HepG2 (cell line): ENCODE results near the gene HLF. TPM values are rescaled to one million over a fixed set of nuclear protein-coding genes. Genes with fewer than 3 reads are reported as not detected.
A peak's percentile ranks its signal among the peaks of the same experiment; 100 is the strongest.

Experiments
- AFF4 ChIP-seq: sonication (generic); formaldehyde crosslinking; IDR thresholded peaks from 2 replicates; pipeline ENCODE4 v1.4.0; 2020; ENCODE audit warnings: missing genetic modification reagents
- ATAD3A ChIP-seq: sonication (generic); formaldehyde crosslinking; IDR thresholded peaks from 2 replicates; pipeline ENCODE4 v1.4.0; 2020; ENCODE audit warnings: missing genetic modification reagents
- FOXA1 ChIP-seq, 2 experiments: fragments of 450-650 bp in 1 of 2; sonication (generic) in 1 of 2; formaldehyde crosslinking in 1 of 2; IDR thresholded peaks; 2 replicates each; pipeline versions ENCODE4 v1.4.0 to v1.6.1; 2016 to 2020; ENCODE audit warnings: missing genetic modification reagents in 1 of 2
- HNRNPH1 ChIP-seq: fragments of 200-400 bp; formaldehyde crosslinking; optimal IDR thresholded peaks from 2 replicates; pipeline ENCODE3; 2017; ENCODE audit warnings: mild to moderate bottlenecking, low read depth, low read length
- KDM2A ChIP-seq: sonication (generic); formaldehyde crosslinking; IDR thresholded peaks from 2 replicates; pipeline ENCODE4 v1.4.0; 2020; ENCODE audit warnings: low read depth, missing genetic modification reagents, borderline replicate concordance
- KLF13 ChIP-seq: sonication (generic); formaldehyde crosslinking; IDR thresholded peaks from 2 replicates; pipeline ENCODE4 v1.4.0; 2020; ENCODE audit warnings: mild to moderate bottlenecking, missing genetic modification reagents
- MED13 ChIP-seq: sonication (generic); formaldehyde crosslinking; IDR thresholded peaks from 2 replicates; pipeline ENCODE4 v1.5.0; 2020; ENCODE audit warnings: missing genetic modification reagents
- MIER3 ChIP-seq: IDR thresholded peaks from 2 replicates; pipeline ENCODE4 v1.6.1; 2016; ENCODE audit warnings: missing compliant biosample characterization, borderline replicate concordance
- RBAK ChIP-seq: sonication (generic); formaldehyde crosslinking; IDR thresholded peaks from 2 replicates; pipeline ENCODE4 v1.5.1; 2020; ENCODE audit warnings: mild to moderate bottlenecking, missing genetic modification reagents
- RELA ChIP-seq: sonication (generic); formaldehyde crosslinking; IDR thresholded peaks from 2 replicates; pipeline ENCODE4 v1.4.0; 2020; ENCODE audit warnings: missing genetic modification reagents
- REPIN1 ChIP-seq: sonication (generic); formaldehyde crosslinking; IDR thresholded peaks from 2 replicates; pipeline ENCODE4 v1.8.0; 2022; ENCODE audit warnings: missing genetic modification reagents, low read depth, mild to moderate bottlenecking, borderline replicate concordance
- RNF219 ChIP-seq: sonication (generic); formaldehyde crosslinking; IDR thresholded peaks from 2 replicates; pipeline ENCODE4 v1.5.0; 2020; ENCODE audit warnings: mild to moderate bottlenecking, missing genetic modification reagents
- SMAD9 ChIP-seq: sonication (generic); formaldehyde crosslinking; IDR thresholded peaks from 2 replicates; pipeline ENCODE4 v1.5.1; 2020; ENCODE audit warnings: mild to moderate bottlenecking, missing genetic modification reagents
- SUZ12 ChIP-seq: fragments of 150-350 bp; IDR thresholded peaks from 2 replicates; pipeline ENCODE4 v1.6.1; 2014; ENCODE audit warnings: low read depth, low read length
- TCF12 ChIP-seq, 2 experiments: fragments of 450-650 bp in 1 of 2; sonication (generic) in 1 of 2; formaldehyde crosslinking in 1 of 2; IDR thresholded peaks; 2 replicates each; pipeline versions ENCODE4 v1.6.1 to v1.8.0; 2017 to 2022; ENCODE audit warnings: antibody characterized with exemption in 1 of 2, mild to moderate bottlenecking in 1 of 2, missing genetic modification reagents in 1 of 2, moderate library complexity in 1 of 2
- ZFAT ChIP-seq: sonication (generic); formaldehyde crosslinking; conservative IDR thresholded peaks from 2 replicates; pipeline ENCODE4 v1.8.1; 2023; ENCODE audit warnings: missing genetic modification reagents, inconsistent platforms
- ZMYM4 ChIP-seq: sonication (generic); formaldehyde crosslinking; IDR thresholded peaks from 2 replicates; pipeline ENCODE4 v1.8.1; 2023; ENCODE audit warnings: mild to moderate bottlenecking, missing genetic modification reagents
- ZNF720 ChIP-seq: sonication (generic); formaldehyde crosslinking; IDR thresholded peaks from 2 replicates; pipeline ENCODE4 v1.4.0; 2020; ENCODE audit warnings: missing genetic modification reagents
- ZNF746 ChIP-seq: sonication (generic); formaldehyde crosslinking; IDR thresholded peaks from 2 replicates; pipeline ENCODE4 v1.8.0; 2022; ENCODE audit warnings: mild to moderate bottlenecking, missing genetic modification reagents
- ZNF777 ChIP-seq: sonication (generic); formaldehyde crosslinking; IDR thresholded peaks from 2 replicates; pipeline ENCODE4 v1.4.0; 2020; ENCODE audit warnings: missing genetic modification reagents
- ZNF782 ChIP-seq: sonication (generic); formaldehyde crosslinking; IDR thresholded peaks from 2 replicates; pipeline ENCODE4 v1.4.0; 2020; ENCODE audit warnings: missing genetic modification reagents, mild to moderate bottlenecking, borderline replicate concordance
- ZNF891 ChIP-seq: sonication (generic); formaldehyde crosslinking; IDR thresholded peaks from 2 replicates; pipeline ENCODE4 v1.5.0; 2020; ENCODE audit warnings: mild to moderate bottlenecking, missing genetic modification reagents
- polyA plus RNA-seq, 8 experiments: library from polyadenylated mRNA; depleted of rRNA in 3 of 8; stranded (reverse) in 7 of 8; unstranded in 1 of 8; fragments of >200 nt; fragmentation: Illumina TruSeq in 4 of 8; extraction: Trizol in 4 of 8; gene quantifications; 2 replicates each; pipeline versions ENCODE4 v1.2.1 to v1.2.3, GENCODE V29; 2011 to 2016; ENCODE audit warnings: low read depth in 4 of 8, missing spikeins in 1 of 8, mixed read lengths in 1 of 8; ENCODE audit not compliant: insufficient read depth in 1 of 8
- total RNA-seq, 5 experiments: library from RNA; depleted of rRNA; stranded (reverse); fragments of >200 nt; fragmentation: Illumina TruSeq; extraction: Trizol; gene quantifications; 2 replicates each; pipeline ENCODE4 v1.2.3, GENCODE V29; 2016; ENCODE audit warnings: low read depth in 1 of 5

HLF gene
- total and polyA plus RNA-seq, 2 of the 13 experiments (the other 11 are each of a cell fraction or from before 2014, with no cell fraction given): 202 to 346 TPM

- TF ChIP-seq FOXA1 (IDR thresholded peaks at IDR 0.05) (0 out of 2 replicates have a peak, but pooled peaks have one; percentile 18), FOXA1 (CRISPR knock-in tag; IDR thresholded peaks at IDR 0.05) (peak; percentile 98), HNRNPH1 (peak; percentile 13), RELA (CRISPR knock-in tag) (peak; percentile 66; the same call in 1 of the 2 replicates), KLF13 (CRISPR knock-in tag) (no peak; the same call in 1 of the 2 replicates), ATAD3A (CRISPR knock-in tag) (no peak), ZMYM4 (peak; percentile 49), KDM2A (peak; percentile 48; the same call in 1 of the 2 replicates), RNF219 (CRISPR knock-in tag) (no peak; the same call in 1 of the 2 replicates), TCF12 (IDR thresholded peaks at IDR 0.05) (no peak), TCF12 (CRISPR knock-in tag; IDR thresholded peaks at IDR 0.05) (peak; percentile 99), ZNF720 (no peak), AFF4 (CRISPR knock-in tag) (peak; percentile 95), ZNF891 (CRISPR knock-in tag) (peak; percentile 63; the same call in 1 of the 2 replicates), SMAD9 (CRISPR knock-in tag) (no peak), SUZ12 (no peak), ZNF746 (CRISPR knock-in tag) (peak; percentile 91), ZFAT (CRISPR knock-in tag) (no peak), MIER3 (peak; percentile 96; the same call in 1 of the 2 replicates), MED13 (CRISPR knock-in tag) (peak; percentile 100), ZNF777 (CRISPR knock-in tag) (no peak), ZNF782 (CRISPR knock-in tag) (no peak; the same call in 1 of the 2 replicates), REPIN1 (CRISPR knock-in tag) (peak; percentile 64), RBAK (CRISPR knock-in tag) (no peak; the same call in 1 of the 2 replicates)
These were observed 20.9 kb downstream of the HLF start (continued) for GRCh38 chr17:55285340-55286301.
